Panc1 (cell line): Measurements from ENCODE around the gene SLC41A3. TPM values are rescaled to one million over a fixed set of nuclear protein-coding genes. Genes with fewer than 3 reads are reported as not detected.

ENCODE experiments used
- ATAC-seq: fragments of 200-7000 bp; cut with Tn5 transposase; 2 replicates; pipeline ENCODE4 v1.9.1; 2020; ENCODE audit warnings: mild to moderate bottlenecking, moderate library complexity
- BruUV-seq: library from RNA; stranded (reverse); fragments of 400-500 nt; replicated peaks from 2 replicates; lab custom pipeline; 2021; lab: Mats Ljungman, UMichigan
- CTCF ChIA-PET: fragments of 300-600 bp; sonication (Branson Sonifier 250); formaldehyde crosslinking; loops from one replicate; lab custom pipeline; 2022; ENCODE audit warnings: antibody characterized with exemption; lab: Charles Lee
- POLR2A ChIA-PET: fragments of 300-600 bp; sonication (Branson Sonifier 250); formaldehyde crosslinking; loops from one replicate; lab custom pipeline; 2022; ENCODE audit warnings: antibody characterized with exemption; lab: Charles Lee
- DNase-seq: peaks from one replicate; pipeline ENCODE4 v3.0.0-alpha.2; 2010; ENCODE audit warnings: low read depth, low spot score
- H3K27ac ChIP-seq: 2 replicates; pipeline ENCODE4 v1.5.1; 2011; ENCODE audit warnings: mild to moderate bottlenecking, low read length, inconsistent platforms
- H3K27me3 ChIP-seq: fragments of 200-500 bp; sonication (Bioruptor generic); 2 replicates; pipeline ENCODE4 v1.6.0; 2014; ENCODE audit warnings: low read length, inconsistent platforms; ENCODE audit not compliant: control insufficient read depth, insufficient read depth
- H3K36me3 ChIP-seq: fragments of 200-500 bp; sonication (Bioruptor generic); 2 replicates; pipeline ENCODE4 v1.5.1; 2014; ENCODE audit warnings: inconsistent platforms, mild to moderate bottlenecking, low read length, moderate library complexity; ENCODE audit not compliant: control insufficient read depth, insufficient read depth
- H3K4me1 ChIP-seq: 2 replicates; pipeline ENCODE4 v1.5.1; 2011; ENCODE audit warnings: inconsistent platforms, mild to moderate bottlenecking, low read length, moderate library complexity; ENCODE audit not compliant: control insufficient read depth, insufficient read depth
- H3K4me3 ChIP-seq, 2 experiments: 2 replicates each; pipeline ENCODE4 v1.5.1; 2011 to 2012; ENCODE audit warnings: low read depth in 2 of 2, low read length in 2 of 2, mild to moderate bottlenecking in 2 of 2, inconsistent platforms in 1 of 2, moderate library complexity in 1 of 2
- H3K9me3 ChIP-seq: fragments of 200-500 bp; sonication (Bioruptor generic); 2 replicates; pipeline ENCODE4 v1.5.1; 2014; ENCODE audit warnings: low read depth, mild to moderate bottlenecking, inconsistent platforms, low read length, moderate library complexity; ENCODE audit not compliant: control insufficient read depth, insufficient read depth
- CTCF ChIP-seq: fragments of 450-650 bp; IDR thresholded peaks from 2 replicates; pipeline ENCODE4 v1.5.1; 2017; ENCODE audit warnings: mild to moderate bottlenecking
- POLR2AphosphoS5 ChIP-seq: IDR thresholded peaks from 2 replicates; pipeline ENCODE4 v1.6.1; 2012; ENCODE audit warnings: mild to moderate bottlenecking, low read depth, low read length, moderate library complexity
- REST ChIP-seq, 2 experiments: IDR thresholded peaks; 2 replicates each; pipeline ENCODE4 v1.6.1; 2011 to 2012; ENCODE audit warnings: low read depth in 2 of 2, control low read depth in 1 of 2, low read length in 1 of 2, mild to moderate bottlenecking in 1 of 2, moderate library complexity in 1 of 2; ENCODE audit not compliant: insufficient read depth in 1 of 2
- SIN3A ChIP-seq: IDR thresholded peaks from 2 replicates; pipeline ENCODE4 v1.6.1; 2012; ENCODE audit warnings: low read depth, mild to moderate bottlenecking, low read length, moderate library complexity, borderline replicate concordance; ENCODE audit not compliant: insufficient read depth
- TCF7L2 ChIP-seq: IDR thresholded peaks from 2 replicates; pipeline ENCODE4 v1.6.1; 2011; ENCODE audit warnings: mild to moderate bottlenecking, low read depth, low read length, inconsistent platforms
- in situ Hi-C: cut with HindIII; loops from 2 replicates; pipeline ENCODE4 v1.10.0; 2016; ENCODE audit warnings: low sequenced_read_pairs, low pct_unique_long_range_greater_than_20kb
- intact Hi-C: fragments of 100-400 bp; cut with micrococcal nuclease; formaldehyde crosslinking; loops from one replicate; pipeline ENCODE4 v1.10.0; 2022; ENCODE audit not compliant: unreplicated experiment
- total RNA-seq: library from RNA; stranded (reverse); gene quantifications from one replicate; pipeline ENCODE4 v1.2.1, GENCODE V29; 2021; ENCODE audit not compliant: unreplicated experiment

SLC41A3 gene
- total RNA-seq, 1 experiment from 2014 or later = 39.0 TPM

DNA sequence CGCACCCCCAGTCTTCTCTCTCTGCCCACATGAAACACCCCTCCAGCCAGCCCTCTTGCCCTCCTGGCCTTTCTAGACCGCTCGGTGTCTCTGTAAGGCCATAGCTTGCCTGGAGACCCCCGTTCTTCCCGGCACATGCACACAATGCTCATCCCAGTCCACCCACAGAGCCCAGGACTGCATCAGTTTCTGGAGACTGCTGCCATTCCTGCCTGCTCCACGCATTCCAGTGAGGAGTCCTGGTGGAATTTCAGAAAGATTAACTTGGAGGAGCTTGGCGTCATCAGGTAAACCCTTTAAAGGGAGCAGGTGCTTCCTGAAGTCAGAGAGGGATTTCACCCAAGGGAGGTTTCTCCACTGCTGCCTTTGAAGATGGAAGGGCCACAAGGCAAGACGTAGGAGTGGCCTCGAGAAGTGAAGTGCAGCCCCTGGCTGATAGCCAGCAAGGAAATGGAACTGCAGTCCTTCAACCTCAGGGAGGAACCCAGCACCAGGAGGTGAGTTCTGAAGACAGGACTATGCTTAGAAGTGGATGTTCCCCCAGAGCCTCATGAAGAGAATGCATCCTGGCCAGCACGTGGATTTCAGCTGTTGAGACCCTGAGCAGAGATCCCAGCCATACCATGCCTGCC lies 19.2 kb downstream of the SLC41A3 start:
- Histone ChIP-seq H3K4me3 (no peak overlapping the region), H3K27me3 (no peaks in the 10 kb centered on the region), H3K36me3 (no peaks in the 10 kb centered on the region), H3K4me1 (no peaks in the 10 kb centered on the region), H3K9me3 (no peaks in the 10 kb centered on the region), H3K27ac (no peak overlapping the region)
- TF ChIP-seq CTCF (no peak), SIN3A (no peak), POLR2AphosphoS5 (no peak), REST (IDR thresholded peaks at IDR 0.05; ENCODE audit: insufficient read depth in 1 of 2, low read depth in 2 of 2, low read length in 1 of 2) (no peak), TCF7L2 (no peak)
- CTCF ChIA-PET = no interaction called here
- intact Hi-C loops = no loop called here
- POLR2A ChIA-PET = no interaction called here
- in situ Hi-C loops = no loop called here
- ATAC-seq = no peak
- no TSS peak for BruUV-seq
- no peak for DNase-seq

DNA sequence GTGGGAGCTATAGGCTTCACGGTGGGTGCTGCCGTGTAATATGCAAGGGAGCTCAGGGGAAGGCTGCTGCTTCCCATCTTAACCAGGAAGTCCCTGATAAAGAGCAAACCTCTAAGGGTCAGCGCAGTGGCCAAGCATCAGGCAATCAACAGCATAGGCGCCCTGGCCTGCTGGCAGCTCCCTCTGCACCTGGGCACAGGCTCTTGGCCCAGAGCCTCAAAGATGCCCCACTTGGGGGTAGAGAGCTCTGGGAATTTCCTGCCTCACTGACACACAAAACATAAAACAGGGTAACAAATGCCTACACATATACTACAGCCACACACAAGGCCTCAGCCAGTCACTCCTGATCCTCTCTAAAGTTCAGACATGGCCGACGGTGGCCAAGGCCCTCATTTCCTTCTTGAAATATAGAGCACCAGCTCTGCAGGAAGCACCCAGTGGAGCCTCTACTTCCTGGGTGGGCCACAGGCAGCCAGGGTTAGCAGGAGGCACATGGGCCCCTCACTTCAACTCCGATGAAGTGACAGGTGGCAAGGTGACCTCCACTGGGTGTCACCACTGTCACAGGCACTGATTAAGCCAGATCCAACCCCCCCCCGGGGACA lies 20.5 kb downstream of the SLC41A3 start:
- POLR2A ChIA-PET = no interaction called here
- ATAC-seq (no peak), DNase-seq (no peak)
- no peak overlapping the region for H3K27ac ChIP-seq
- H3K27me3 ChIP-seq = no peaks in the 10 kb centered on the region
- TF ChIP-seq SIN3A = no peak
- TF ChIP-seq TCF7L2 = no peak
- no peak for TF ChIP-seq REST (IDR thresholded peaks at IDR 0.05; ENCODE audit: insufficient read depth in 1 of 2, low read depth in 2 of 2, low read length in 1 of 2)
- TF ChIP-seq POLR2AphosphoS5 = no peak
- TF ChIP-seq CTCF = no peak
- no peaks in the 10 kb centered on the region for H3K36me3 ChIP-seq
- no peaks in the 10 kb centered on the region for H3K4me1 ChIP-seq
- no peaks in the 10 kb centered on the region for H3K9me3 ChIP-seq
- CTCF ChIA-PET = interaction anchor here (0.7 kb wide), 1 partner anchor 28 kb away, joined by 3 read pairs; no protein-coding TSS in a partner anchor
- intact Hi-C loops = no loop called here
- in situ Hi-C loops = no loop called here
- H3K4me3 ChIP-seq = no peak overlapping the region
- BruUV-seq = no TSS peak
